Measurements from ENCODE around the gene CIAPIN1. TPM values are rescaled to one million over a fixed set of nuclear protein-coding genes. Genes with fewer than 3 reads are reported as not detected.
"Not testable (repeated sequence)": the region's sequence is repeated elsewhere in the genome, so short reads cannot be mapped to it uniquely, and the experiment has no call there.

CIAPIN1 gene
- total RNA-seq, 4 donors from 2014 or later = 30.5 to 42.9 (median 33.5) TPM

GRCh38 chr16:57444711-57445110 is 2.5 kb downstream of the CIAPIN1 start:
- intact Hi-C loops (cut with DNase I) = no loop called here
- H3K9me3 ChIP-seq = peaks cover 0 to 7% (median 5%) of the 10 kb centered on the region in 3 donors
- TF ChIP-seq POLR2A (IDR thresholded peaks at IDR 0.05) (no peak), CTCF (IDR thresholded peaks at IDR 0.05) (no peak)
- peaks cover 0 to 27% (median 0%) of the 10 kb centered on the region in 3 donors for H3K36me3 ChIP-seq
- H3K27me3 ChIP-seq = no peaks in the 10 kb centered on the region
- H3K27ac ChIP-seq = no peak overlapping the region
- peaks cover 14 to 44% (median 21%) of the 10 kb centered on the region in 3 donors for H3K4me1 ChIP-seq
- no peak for DNase-seq
- WGBS, 2 donors = 58 to 66% methylated on average over 3 of the region's 3 CpGs
- no peak overlapping the region for H3K4me3 ChIP-seq

- H3K9me3 ChIP-seq; H3K27me3 ChIP-seq; H3K27ac ChIP-seq; intact Hi-C loops (cut with DNase I); H3K4me3 ChIP-seq; DNase-seq: not testable (repeated sequence)
- 95 to 99% methylated on average over 8 of the region's 8 CpGs for WGBS, 2 donors
- Histone ChIP-seq H3K36me3 (peaks cover 7 to 68% (median 17%) of the 10 kb centered on the region in 3 donors), H3K4me1 (peaks cover 0 to 11% (median 6%) of the 10 kb centered on the region in 3 donors)
These were observed 6.6 kb downstream of the CIAPIN1 start for GRCh38 chr16:57440551-57440950.

GRCh38 chr16:57439947-57440346 is 7.2 kb downstream of the CIAPIN1 start:
- DNase-seq; intact Hi-C loops (cut with DNase I); H3K9me3 ChIP-seq; H3K27me3 ChIP-seq; H3K4me3 ChIP-seq; H3K27ac ChIP-seq; H3K4me1 ChIP-seq: not testable (repeated sequence)
- peaks cover 7 to 74% (median 22%) of the 10 kb centered on the region in 3 donors for H3K36me3 ChIP-seq
- WGBS, 2 donors = 97 to 99% methylated on average over 8 of the region's 8 CpGs

GRCh38 chr16:57435838-57436237 is 11.3 kb downstream of the CIAPIN1 start:
- intact Hi-C loops (cut with DNase I) = no loop called here
- Histone ChIP-seq H3K27ac (no peak overlapping the region), H3K9me3 (peaks cover 0 to 7% (median 6%) of the 10 kb centered on the region in 3 donors), H3K36me3 (peaks cover 15 to 100% (median 47%) of the 10 kb centered on the region in 3 donors), H3K4me1 (no peaks in the 10 kb centered on the region), H3K27me3 (no peaks in the 10 kb centered on the region), H3K4me3 (no peak overlapping the region)
- WGBS, 2 donors = 100% methylated on average over 1 of the region's 1 CpG
- TF ChIP-seq POLR2A (IDR thresholded peaks at IDR 0.05) (no peak), CTCF (IDR thresholded peaks at IDR 0.05) (no peak)
- no peak for DNase-seq

GRCh38 chr16:57434003-57434402 is 13.2 kb downstream of the CIAPIN1 start:
- no peak for TF ChIP-seq CTCF (IDR thresholded peaks at IDR 0.05)
- TF ChIP-seq POLR2A (IDR thresholded peaks at IDR 0.05) = no peak
- DNase-seq = no peak
- no peaks in the 10 kb centered on the region for H3K4me1 ChIP-seq
- no peaks in the 10 kb centered on the region for H3K9me3 ChIP-seq
- H3K27ac ChIP-seq = no peak overlapping the region
- no peaks in the 10 kb centered on the region for H3K27me3 ChIP-seq
- intact Hi-C loops (cut with DNase I) = no loop called here
- H3K36me3 ChIP-seq = peaks cover 23 to 100% (median 56%) of the 10 kb centered on the region in 3 donors
- no peak overlapping the region for H3K4me3 ChIP-seq
- WGBS, 2 donors = 94 to 100% methylated on average over 2 of the region's 2 CpGs

- no peaks in the 10 kb centered on the region for H3K9me3 ChIP-seq
- intact Hi-C loops (cut with DNase I) = no loop called here
- H3K4me3 ChIP-seq = no peak overlapping the region
- no peaks in the 10 kb centered on the region for H3K4me1 ChIP-seq
- 66 to 100% methylated on average over 3 of the region's 3 CpGs for WGBS, 2 donors
- H3K27me3 ChIP-seq = no peaks in the 10 kb centered on the region
- H3K36me3 ChIP-seq = peaks cover 23 to 100% (median 63%) of the 10 kb centered on the region in 3 donors
- TF ChIP-seq CTCF (IDR thresholded peaks at IDR 0.05) = no peak
- no peak for TF ChIP-seq POLR2A (IDR thresholded peaks at IDR 0.05)
- DNase-seq = no peak
- peak overlapping the region in 1 of 4 donors; percentile 30 for H3K27ac ChIP-seq
These were observed 14.2 kb downstream of the CIAPIN1 start for GRCh38 chr16:57432989-57433388.

Measured in esophagus squamous epithelium (tissue), 5 donors.